AG09309 (cell line): ENCODE measurements around the gene LMBRD1.

Source experiments
- DNase-seq: peaks from one replicate; pipeline ENCODE4 v3.0.0-alpha.2; 2010; ENCODE audit warnings: low read depth
- H3K4me3 ChIP-seq: 2 replicates; pipeline ENCODE4 v1.5.1; 2011; ENCODE audit warnings: mild to moderate bottlenecking, low read depth, low read length, moderate library complexity; ENCODE audit not compliant: control insufficient read depth
- CTCF ChIP-seq: IDR thresholded peaks from 2 replicates; pipeline ENCODE4 v1.5.1; 2011; ENCODE audit warnings: mild to moderate bottlenecking, low read depth, low read length, inconsistent platforms; ENCODE audit not compliant: insufficient read depth, control insufficient read depth; ENCODE audit errors: missing control alignments

The LMBRD1 gene

GRCh38 chr6:69775941-69776340, 20.9 kb downstream of the LMBRD1 start:
- DNase-seq, result no peak
- no peak overlapping the region for H3K4me3 ChIP-seq
- no peak for TF ChIP-seq CTCF

GRCh38 chr6:69775585-69775849, 21.3 kb downstream of the LMBRD1 start:
- no peak overlapping the region for H3K4me3 ChIP-seq
- TF ChIP-seq CTCF, result no peak
- no peak for DNase-seq

- TF ChIP-seq CTCF, result no peak
- no peak for DNase-seq
- H3K4me3 ChIP-seq, result no peak overlapping the region
These were observed 21.8 kb downstream of the LMBRD1 start for GRCh38 chr6:69774740-69775584.

- no peak for DNase-seq
- no peak for TF ChIP-seq CTCF
- no peak overlapping the region for H3K4me3 ChIP-seq
These were observed 25.5 kb downstream of the LMBRD1 start for GRCh38 chr6:69771158-69771906.

GRCh38 chr6:69768664-69769063, 28.1 kb downstream of the LMBRD1 start:
- TF ChIP-seq CTCF, result no peak
- no peak overlapping the region for H3K4me3 ChIP-seq
- DNase-seq, result no peak

GRCh38 chr6:69763763-69764162, 33.0 kb downstream of the LMBRD1 start:
- no peak for TF ChIP-seq CTCF
- DNase-seq, result no peak
- H3K4me3 ChIP-seq, result no peak overlapping the region
